ENCODE data around the gene KRT28.

DNA sequence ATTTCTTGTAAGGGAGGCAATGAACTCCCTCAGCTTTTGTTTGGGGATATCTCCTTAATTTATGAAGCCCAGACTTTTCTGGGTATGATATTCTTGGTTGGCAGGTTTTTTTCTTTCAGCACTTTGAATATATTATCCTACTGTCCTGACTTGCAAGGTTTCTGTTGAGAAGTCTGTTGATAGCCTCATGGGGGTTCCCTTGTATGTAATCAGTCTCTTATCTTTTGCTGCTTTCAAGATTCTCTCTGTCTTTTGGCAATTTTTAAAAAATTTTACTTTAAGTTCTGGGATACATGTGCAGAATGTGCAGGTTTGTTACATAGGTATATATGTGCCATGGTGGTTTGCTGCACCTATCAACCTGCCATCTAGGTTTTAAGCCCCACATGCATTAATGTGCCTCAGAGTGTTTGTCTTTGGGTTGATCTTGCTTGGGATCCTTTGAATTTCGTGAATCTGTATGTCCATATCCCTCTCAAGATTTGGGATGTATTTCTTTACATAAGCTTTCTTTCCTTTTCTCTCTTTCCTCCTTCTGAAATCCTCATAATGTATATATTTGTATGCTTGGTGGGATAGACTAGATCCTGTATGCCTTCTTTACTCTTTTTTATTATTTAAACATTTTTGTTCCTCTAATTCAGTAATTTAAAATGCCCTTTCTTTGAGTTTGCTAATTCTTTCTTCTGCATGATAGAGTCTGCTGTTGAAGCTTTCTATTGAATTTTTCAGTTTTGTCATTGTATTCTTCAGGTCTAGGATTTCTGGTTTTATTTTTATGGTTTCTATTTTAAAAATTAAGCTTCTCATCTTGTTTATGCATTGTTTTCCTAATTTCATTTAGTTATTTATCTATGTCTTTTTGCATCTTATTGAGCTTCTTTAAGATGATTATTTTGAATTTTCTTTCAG, 39.4 kb downstream of the KRT28 start:
- TF ChIP-seq HDGF (IDR thresholded peaks at IDR 0.05; ENCODE audit: borderline replicate concordance) (no peak), ELF4 (IDR thresholded peaks at IDR 0.05) (no peak)

All from HEK293T (cell line).